DOHH2 (cell line): ENCODE data around the gene TBC1D14.
A peak's percentile ranks its signal among the peaks of the same experiment; 100 is the strongest.

Experiments
- H3F3A ChIP-seq: fragments of 200-600 bp; sonication (generic), shearing (Covaris generic); 2 replicates; pipeline ENCODE4 v1.6.0; 2016; ENCODE audit warnings: antibody characterized with exemption, mild to moderate bottlenecking; ENCODE audit not compliant: control insufficient read depth, insufficient read depth
- H3K27ac ChIP-seq: fragments of 200-600 bp; sonication (generic); 2 replicates; pipeline ENCODE4 v1.5.1; 2014; ENCODE audit warnings: low read depth, mild to moderate bottlenecking, low read length, moderate library complexity
- H3K27me3 ChIP-seq: fragments of 200-600 bp; sonication (generic); 2 replicates; pipeline ENCODE4 v1.6.1; 2014; ENCODE audit warnings: mild to moderate bottlenecking, low read length, mixed read lengths; ENCODE audit not compliant: control insufficient read depth
- H3K36me3 ChIP-seq: fragments of 200-600 bp; sonication (generic); 2 replicates; pipeline ENCODE4 v1.6.1; 2014; ENCODE audit warnings: mild to moderate bottlenecking, low read length, moderate library complexity, mixed read lengths; ENCODE audit not compliant: control insufficient read depth
- H3K4me1 ChIP-seq: fragments of 200-600 bp; sonication (generic); 2 replicates; pipeline ENCODE4 v1.6.1; 2014; ENCODE audit warnings: mild to moderate bottlenecking, low read length, mixed read lengths; ENCODE audit not compliant: control insufficient read depth
- H3K4me2 ChIP-seq: fragments of 200-600 bp; sonication (generic); 2 replicates; pipeline ENCODE4 v1.6.0; 2014; ENCODE audit warnings: mild to moderate bottlenecking, low read length, moderate library complexity
- H3K4me3 ChIP-seq: fragments of 200-600 bp; sonication (generic); 2 replicates; pipeline ENCODE4 v1.5.1; 2014; ENCODE audit warnings: mild to moderate bottlenecking, low read length, mixed read lengths
- H3K79me2 ChIP-seq: fragments of 200-600 bp; sonication (generic); 2 replicates; pipeline ENCODE4 v1.6.1; 2014; ENCODE audit warnings: mild to moderate bottlenecking, low read length, mixed read lengths; ENCODE audit not compliant: control insufficient read depth
- H3K9me2 ChIP-seq: fragments of 200-600 bp; sonication (generic); replicated peaks from 2 replicates; pipeline ENCODE4 v1.6.1; 2014; ENCODE audit warnings: mild to moderate bottlenecking, low read length, mixed read lengths; ENCODE audit not compliant: control insufficient read depth
- H3K9me3 ChIP-seq: fragments of 200-600 bp; sonication (generic); 2 replicates; pipeline ENCODE4 v1.6.1; 2014; ENCODE audit warnings: antibody characterized with exemption, low read length, mixed read lengths; ENCODE audit not compliant: control insufficient read depth, insufficient read depth
- H4K20me1 ChIP-seq: fragments of 200-600 bp; sonication (generic); 2 replicates; pipeline ENCODE4 v1.6.0; 2014; ENCODE audit warnings: low read depth, mild to moderate bottlenecking, antibody characterized with exemption, low read length, moderate library complexity; ENCODE audit not compliant: control insufficient read depth, insufficient read depth
- CTCF ChIP-seq: fragments of 200-600 bp; sonication (generic); IDR thresholded peaks from one replicate; pipeline ENCODE4 v1.5.1; 2014; ENCODE audit warnings: antibody characterized with exemption, mild to moderate bottlenecking, low read depth, low read length; ENCODE audit not compliant: poor library complexity, severe bottlenecking
- EZH2phosphoT487 ChIP-seq: fragments of 200-600 bp; sonication (generic); IDR thresholded peaks from 2 replicates; pipeline ENCODE4 v1.6.1; 2017; ENCODE audit warnings: borderline replicate concordance, mild to moderate bottlenecking, antibody characterized with exemption, low read length, moderate library complexity, mixed read lengths

Gene TBC1D14

GRCh38 chr4:7066493-7066892 is 156.9 kb downstream of the TBC1D14 start:
- Histone ChIP-seq H3K27me3 (no peaks in the 10 kb centered on the region), H3K79me2 (peaks cover 64% of the 10 kb centered on the region), H4K20me1 (peaks cover 28% of the 10 kb centered on the region), H3K36me3 (peaks cover 57% of the 10 kb centered on the region), H3K27ac (no peak overlapping the region), H3K4me1 (peaks cover 29% of the 10 kb centered on the region), H3K4me2 (peak overlapping the region; percentile 81), H3K9me3 (no peaks in the 10 kb centered on the region), H3K4me3 (peak overlapping the region; percentile 84), H3K9me2 (no peaks in the 10 kb centered on the region), H3F3A (no peaks in the 10 kb centered on the region)
- no peak for TF ChIP-seq CTCF
- TF ChIP-seq EZH2phosphoT487, result no peak

- no peaks in the 10 kb centered on the region for H3F3A ChIP-seq
- TF ChIP-seq CTCF (no peak), EZH2phosphoT487 (no peak)
- peak overlapping the region; percentile 84 for H3K4me3 ChIP-seq
- no peaks in the 10 kb centered on the region for H3K27me3 ChIP-seq
- peaks cover 29% of the 10 kb centered on the region for H3K4me1 ChIP-seq
- peak overlapping the region; percentile 44; the same call in 1 of the 2 replicates for H3K27ac ChIP-seq
- no peaks in the 10 kb centered on the region for H3K9me3 ChIP-seq
- peaks cover 28% of the 10 kb centered on the region for H4K20me1 ChIP-seq
- H3K4me2 ChIP-seq, result peak overlapping the region; percentile 81
- H3K36me3 ChIP-seq, result peaks cover 51% of the 10 kb centered on the region
- H3K9me2 ChIP-seq, result no peaks in the 10 kb centered on the region
- H3K79me2 ChIP-seq, result peaks cover 59% of the 10 kb centered on the region
These were observed 157.5 kb downstream of the TBC1D14 start for GRCh38 chr4:7067126-7067451.

GRCh38 chr4:7067452-7068278 is 158.0 kb downstream of the TBC1D14 start, which contains the start of gene GRPEL1:
TSS of gene GRPEL1 (minus strand) at chr4:7068064. CDS start at chr4:7068032, 32 bp downstream.
- Histone ChIP-seq H3K27me3 (0 out of 2 replicates have a peak, but pooled peaks cover 3% of the 10 kb centered on the region), H3K9me2 (no peaks in the 10 kb centered on the region), H3K9me3 (no peaks in the 10 kb centered on the region), H3F3A (no peaks in the 10 kb centered on the region), H3K4me1 (peaks cover 29% of the 10 kb centered on the region), H3K36me3 (peaks cover 48% of the 10 kb centered on the region), H3K4me2 (peak within 1 kb of the TSS; percentile 86), H3K27ac (peak within 1 kb of the TSS; percentile 61), H4K20me1 (peaks cover 28% of the 10 kb centered on the region), H3K4me3 (peak within 1 kb of the TSS; percentile 84), H3K79me2 (peaks cover 58% of the 10 kb centered on the region)
- TF ChIP-seq CTCF (no peak), EZH2phosphoT487 (no peak)
